ENCODE data around the gene HIPK1.
"Not testable (repeated sequence)": the region's sequence is repeated elsewhere in the genome, so short reads cannot be mapped to it uniquely, and the experiment has no call there.

The HIPK1 gene

DNA sequence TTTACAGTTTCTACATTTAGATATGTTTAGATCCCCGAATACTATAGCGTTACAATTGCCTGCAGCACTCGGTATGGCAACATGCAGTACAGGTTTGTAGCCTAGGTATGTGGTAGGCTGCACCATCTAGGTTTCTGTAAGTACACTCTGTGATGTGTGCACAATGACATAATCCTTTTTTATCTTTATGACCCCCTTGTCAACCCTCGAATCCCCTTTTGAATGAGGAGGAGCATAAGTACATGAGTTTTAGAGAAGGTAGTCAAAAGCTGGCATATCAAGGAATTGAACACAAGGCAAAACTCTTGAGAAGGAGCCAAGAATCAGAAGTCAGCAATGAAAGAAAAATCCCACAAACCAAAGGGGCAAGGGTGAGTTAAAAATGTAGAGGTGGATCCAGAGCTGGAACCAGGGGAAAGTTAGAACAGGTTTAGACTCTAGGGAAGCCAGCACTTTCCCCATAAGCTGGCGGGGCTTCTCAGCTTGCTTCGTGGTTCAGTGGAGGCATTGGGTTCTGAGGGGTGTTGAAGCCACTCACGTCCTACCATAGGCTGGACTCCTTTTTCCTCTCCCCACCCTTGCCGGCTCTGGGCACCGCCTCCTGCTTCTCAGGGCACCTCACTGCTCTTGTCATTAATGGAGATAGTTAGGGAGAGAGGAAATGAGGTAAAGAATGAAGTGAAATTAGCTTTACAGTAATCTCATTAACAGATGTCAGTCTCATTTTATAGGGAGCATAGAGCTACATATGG, 81.5 kb downstream of the HIPK1 start:
- no peak for DNase-seq (ENCODE audit: low read depth in 2 of 2)

DNA sequence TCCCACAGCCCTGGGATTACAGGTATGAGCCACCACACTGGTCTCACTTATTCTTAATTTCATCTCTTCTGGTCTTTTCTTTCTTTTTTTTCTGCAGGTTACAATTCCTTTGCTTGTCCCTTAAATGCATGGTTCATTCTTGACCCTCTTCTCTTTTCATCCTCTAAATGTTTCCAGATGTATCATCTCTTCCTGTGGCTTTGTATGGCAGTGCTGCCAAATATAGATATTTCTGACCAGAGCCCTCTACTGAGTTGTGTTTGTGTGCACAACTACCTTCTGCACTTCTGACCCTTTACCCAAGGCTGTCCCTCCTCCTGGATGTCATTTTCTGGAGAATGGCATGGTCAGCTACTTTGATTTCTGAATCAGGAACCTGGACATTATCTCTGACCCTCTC, 82.7 kb downstream of the HIPK1 start:
- no peak for DNase-seq (ENCODE audit: low read depth in 2 of 2)

- no peak for DNase-seq (ENCODE audit: low read depth in 2 of 2)
Measured at GRCh38 chr1:114015075-114015474, 86.0 kb downstream of the HIPK1 start.

GRCh38 chr1:114019724-114020123, 90.6 kb downstream of the HIPK1 start:
- not testable (repeated sequence) for DNase-seq (ENCODE audit: low read depth in 2 of 2)

- DNase-seq (ENCODE audit: low read depth in 2 of 2) = no peak
Measured at GRCh38 chr1:114021665-114022099, 92.6 kb downstream of the HIPK1 start.

DNA sequence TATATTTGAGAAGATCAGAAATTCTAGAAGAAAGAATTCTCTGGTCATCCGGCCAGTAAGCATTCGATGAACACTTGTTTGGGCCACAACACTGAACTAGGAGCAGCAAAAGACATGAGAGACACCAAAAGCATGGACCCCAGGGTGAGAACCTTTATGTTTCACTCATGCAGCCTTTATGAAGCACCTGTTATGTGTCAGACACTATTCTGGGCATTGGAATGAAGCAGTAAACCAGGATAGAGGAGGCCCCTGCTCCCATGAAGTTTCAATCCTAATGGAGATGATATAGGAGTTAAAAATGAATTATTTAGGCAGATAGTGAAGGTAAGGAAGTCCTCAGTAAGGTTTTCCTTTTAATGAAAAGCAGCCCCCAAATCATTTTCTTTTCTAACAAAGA, 93.8 kb downstream of the HIPK1 start:
- DNase-seq (ENCODE audit: low read depth in 2 of 2) = no peak

DNA sequence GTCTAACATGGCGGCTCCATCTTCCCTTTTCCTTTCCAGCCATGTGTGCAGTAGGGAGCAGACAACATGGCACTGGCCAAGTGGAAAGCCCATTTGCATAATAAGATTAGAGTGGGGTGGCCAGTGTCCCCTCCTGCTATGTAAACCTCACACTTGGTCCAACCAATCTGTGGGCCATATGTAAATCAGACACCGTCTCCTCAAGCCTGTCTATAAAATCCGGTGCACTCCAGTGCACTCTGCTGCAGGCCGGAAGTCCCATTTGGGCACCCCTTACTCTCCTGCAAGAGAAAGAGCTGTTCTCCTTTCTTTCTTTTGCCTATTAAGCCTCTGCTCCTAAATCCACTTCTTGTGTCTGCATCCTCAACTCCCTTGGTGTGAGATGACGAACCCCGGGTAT, 94.3 kb downstream of the HIPK1 start:
- no peak for DNase-seq (ENCODE audit: low read depth in 2 of 2)

- DNase-seq (ENCODE audit: low read depth in 2 of 2) = no peak
Measured at GRCh38 chr1:114024049-114024448, 94.9 kb downstream of the HIPK1 start.

DNA sequence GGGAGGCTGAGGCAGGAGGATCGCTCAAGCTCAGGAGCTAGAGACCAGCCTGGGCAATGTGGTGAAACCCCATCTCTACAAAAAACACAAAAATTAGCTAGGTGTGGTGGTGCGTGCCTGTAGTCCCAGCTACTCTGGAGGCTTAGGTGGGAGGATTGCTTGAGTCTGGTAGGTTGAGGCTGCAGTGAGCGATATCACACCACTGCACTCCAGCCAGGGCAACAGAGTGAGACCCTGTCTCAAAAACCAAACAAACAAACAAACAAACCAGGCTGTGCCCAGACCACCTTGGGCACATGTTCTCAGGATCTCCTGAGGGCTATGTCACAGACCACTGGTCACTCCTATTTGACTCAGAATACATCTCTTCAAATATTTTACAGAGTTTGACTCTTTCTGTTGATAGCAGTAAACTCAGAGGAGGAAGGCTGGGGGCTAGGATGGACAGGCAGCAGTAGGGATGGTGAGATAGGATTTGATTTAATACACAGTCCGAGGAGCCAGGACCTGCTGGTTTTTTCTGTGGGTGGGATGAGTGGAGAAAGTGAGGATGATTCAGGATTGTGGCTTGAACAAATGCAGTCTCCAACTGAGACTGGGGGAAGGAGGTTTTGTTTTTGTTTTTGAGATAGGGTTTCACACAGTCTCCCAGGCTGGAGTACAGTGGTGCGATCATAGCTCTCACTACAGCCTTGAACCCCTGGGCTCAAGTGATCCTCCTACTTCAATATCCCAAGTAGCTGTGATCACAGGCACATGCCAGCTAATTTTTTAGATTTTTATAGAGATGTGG, 96.7 kb downstream of the HIPK1 start:
- no peak for DNase-seq (ENCODE audit: low read depth in 2 of 2)

- no peak for DNase-seq (ENCODE audit: low read depth in 2 of 2)
Measured at GRCh38 chr1:114026797-114027196, 97.7 kb downstream of the HIPK1 start.
